K562 (cell line): ENCODE data around the gene CEP85L. TPM values are rescaled to one million over a fixed set of nuclear protein-coding genes. Genes with fewer than 3 reads are reported as not detected.
A peak's percentile ranks its signal among the peaks of the same experiment; 100 is the strongest.

Source experiments
- ATAC-seq: fragments of 200-7000 bp; cut with Tn5 transposase; 3 replicates; pipeline ENCODE4 v1.9.1; 2020; ENCODE audit warnings: moderate library complexity
- BruUV-seq: library from RNA; stranded (reverse); fragments of 400-500 nt; replicated peaks from 2 replicates; lab custom pipeline; 2021; lab: Mats Ljungman, UMichigan
- CTCF ChIA-PET: fragments of 300-600 bp; formaldehyde crosslinking; extraction: SDS; loops from one replicate; lab custom pipeline; 2021; ENCODE audit warnings: low intra/inter-chr PET ratio; lab: Yijun Ruan, JAX
- POLR2A ChIA-PET: fragments of 300-600, 350-650 bp; sonication (Branson Sonifier 250); formaldehyde crosslinking; extraction: SDS; loops from one replicate; lab custom pipeline; 2021; ENCODE audit warnings: antibody characterized with exemption, inconsistent platforms; lab: Yijun Ruan, JAX
- DNase-seq, 4 experiments: peaks; one replicate each; pipeline versions ENCODE4 v3.0.0 to v3.0.0-alpha.2; 2011 to 2018; ENCODE audit warnings: low spot score in 3 of 4, mixed read lengths in 3 of 4; ENCODE audit errors: extremely low read depth in 1 of 4
- FAIRE-seq: peaks from 2 replicates; lab custom pipeline; 2011; peaks lifted over from hg19 to GRCh38; lab: Jason Lieb, UNC
- H2AFZ ChIP-seq: 2 replicates; pipeline ENCODE4 v1.6.0; 2011; ENCODE audit warnings: low read depth, low read length, control low read depth, inconsistent platforms
- H3K27ac ChIP-seq: fragments of 200-600 bp; 3 replicates; pipeline ENCODE4 v1.8.0; 2011; ENCODE audit warnings: low read depth, mild to moderate bottlenecking, control low read depth, inconsistent platforms, low read length, moderate library complexity, mixed read lengths; ENCODE audit errors: extremely low read depth
- H3K27me3 ChIP-seq, 2 experiments: fragments of 300-600 bp in 1 of 2; 2 replicates in 1 of 2; 3 replicates in 1 of 2; pipeline versions ENCODE4 v1.6.0 to v1.8.0; 2011; ENCODE audit warnings: inconsistent platforms in 2 of 2, low read length in 2 of 2, mild to moderate bottlenecking in 1 of 2, mixed read lengths in 1 of 2, moderate library complexity in 1 of 2; ENCODE audit not compliant: control insufficient read depth in 2 of 2, insufficient read depth in 2 of 2
- H3K36me3 ChIP-seq: fragments of 300-600 bp; 3 replicates; pipeline ENCODE4 v1.8.0; 2011; ENCODE audit warnings: mild to moderate bottlenecking, low read length, inconsistent platforms; ENCODE audit not compliant: control insufficient read depth, insufficient read depth
- H3K4me1 ChIP-seq, 2 experiments: fragments of 200-600 bp in 1 of 2; replicated peaks in 1 of 2; 2 replicates in 1 of 2; 3 replicates in 1 of 2; pipeline versions ENCODE4 v1.5.1 to v1.8.0; 2011; ENCODE audit warnings: inconsistent platforms in 2 of 2, low read length in 2 of 2, mild to moderate bottlenecking in 1 of 2, mixed read lengths in 1 of 2, moderate library complexity in 1 of 2; ENCODE audit not compliant: control insufficient read depth in 2 of 2, insufficient read depth in 2 of 2
- H3K4me2 ChIP-seq: 2 replicates; pipeline ENCODE4 v1.6.1; 2011; ENCODE audit warnings: low read length, control low read depth, inconsistent platforms, mixed read lengths; ENCODE audit not compliant: insufficient read depth
- H3K4me3 ChIP-seq: fragments of 200-600 bp; sonication (generic), shearing (Covaris generic); 2 replicates; pipeline ENCODE4 v1.5.1; 2016; ENCODE audit warnings: control low read depth, inconsistent platforms
- H3K79me2 ChIP-seq: fragments of 200-600 bp; 3 replicates; pipeline ENCODE4 v1.8.0; 2011; ENCODE audit warnings: low read length, inconsistent platforms; ENCODE audit not compliant: control insufficient read depth, insufficient read depth
- H3K9ac ChIP-seq, 2 experiments: 2 replicates each; pipeline versions ENCODE4 v1.6.0 to v1.6.1; 2011; ENCODE audit warnings: low read depth in 2 of 2, low read length in 2 of 2, control low read depth in 1 of 2, inconsistent platforms in 1 of 2, mild to moderate bottlenecking in 1 of 2, mixed read lengths in 1 of 2; ENCODE audit not compliant: insufficient read depth in 1 of 2
- H3K9me1 ChIP-seq: one replicate; pipeline ENCODE4 v1.6.0; 2011; ENCODE audit warnings: inconsistent platforms, mild to moderate bottlenecking, low read length, moderate library complexity; ENCODE audit not compliant: control insufficient read depth, insufficient read depth
- H3K9me3 ChIP-seq: replicated peaks from 2 replicates; pipeline ENCODE4 v1.5.1; 2011; ENCODE audit warnings: low read depth, low read length, inconsistent platforms; ENCODE audit not compliant: control insufficient read depth, insufficient read depth
- H4K20me1 ChIP-seq: replicated peaks from 2 replicates; pipeline ENCODE4 v1.6.1; 2011; ENCODE audit warnings: low read length, inconsistent platforms, mixed read lengths; ENCODE audit not compliant: control insufficient read depth, insufficient read depth
- CHD4 ChIP-seq: fragments of 200-600 bp; sonication (generic); IDR thresholded peaks from 3 replicates; pipeline ENCODE4 v1.6.1; 2012; ENCODE audit warnings: low read depth, mild to moderate bottlenecking, mixed read lengths, low read length, inconsistent platforms; ENCODE audit not compliant: insufficient read depth, insufficient replicate concordance, poor library complexity, severe bottlenecking
- CTCFL ChIP-seq: IDR thresholded peaks from 2 replicates; pipeline ENCODE4 v1.6.1; 2011; ENCODE audit warnings: borderline replicate concordance, low read depth, mild to moderate bottlenecking, moderate library complexity, low read length; ENCODE audit not compliant: insufficient read depth, poor library complexity, severe bottlenecking
- FUS ChIP-seq: fragments of 200-400 bp; formaldehyde crosslinking; optimal IDR thresholded peaks from 2 replicates; pipeline ENCODE3; 2017; ENCODE audit warnings: low read depth, low read length
- HCFC1 ChIP-seq: IDR thresholded peaks from 2 replicates; pipeline ENCODE4 v1.6.1; 2012; ENCODE audit warnings: low read depth, low read length, improper control_type of control experiment
- NR2F6 ChIP-seq: fragments of 450-650 bp; formaldehyde crosslinking; IDR thresholded peaks from 2 replicates; pipeline ENCODE4 v1.4.0; 2020; ENCODE audit warnings: mild to moderate bottlenecking
- NRF1 ChIP-seq, 2 experiments: fragments of 450-650 bp; IDR thresholded peaks in 1 of 2; conservative IDR thresholded peaks in 1 of 2; 2 replicates each; pipeline ENCODE4 v1.6.1; 2014; ENCODE audit warnings: mild to moderate bottlenecking in 2 of 2
- RAD21 ChIP-seq, 2 experiments: fragments of 250-450 bp in 1 of 2; fragments of 450-650 bp in 1 of 2; sonication (Bioruptor Pico) in 1 of 2; formaldehyde crosslinking in 1 of 2; IDR thresholded peaks in 1 of 2; conservative IDR thresholded peaks in 1 of 2; 2 replicates each; pipeline versions ENCODE4 v1.4.0 to v1.8.0; 2020 to 2022; ENCODE audit warnings: mild to moderate bottlenecking in 2 of 2, moderate library complexity in 1 of 2
- SMARCC2 ChIP-seq: fragments of 450-650 bp; IDR thresholded peaks from 2 replicates; pipeline ENCODE4 v1.6.1; 2017; ENCODE audit warnings: antibody characterized with exemption, moderate library complexity, mild to moderate bottlenecking, low read depth
- THRB ChIP-seq: fragments of 450-650 bp; formaldehyde crosslinking; conservative IDR thresholded peaks from 2 replicates; pipeline ENCODE4 v1.4.0; 2022; ENCODE audit warnings: mild to moderate bottlenecking, missing genetic modification characterization
- ZNF274 ChIP-seq: IDR thresholded peaks from 2 replicates; pipeline ENCODE4 v1.6.1; 2011; ENCODE audit warnings: low read depth, mild to moderate bottlenecking, low read length, moderate library complexity, borderline replicate concordance
- ZNF316 ChIP-seq: fragments of 450-650 bp; IDR thresholded peaks from 2 replicates; pipeline ENCODE4 v1.6.1; 2016
- WGBS: fragments of 100-300 bp; shearing (Covaris generic); methylation state at CpG from one replicate; pipeline ENCODE4 v1.1.6; 2016; ENCODE audit warnings: low coverage, mixed read lengths; ENCODE audit not compliant: insufficient coverage; ENCODE audit errors: missing lambda C conversion rate; 5-methylcytosine and 5-hydroxymethylcytosine counted together
- in situ Hi-C: fragments of 300-500 bp; cut with MboI; formaldehyde crosslinking; loops from 4 replicates; pipeline ENCODE4 v1.15.0; 2018; ENCODE audit warnings: inconsistent platforms, mixed read lengths
- intact Hi-C: fragments of 100-400 bp; cut with micrococcal nuclease; formaldehyde crosslinking; loops from 2 replicates; pipeline ENCODE4 v1.14.2; 2022
- polyA plus RNA-seq, 8 experiments: library from polyadenylated mRNA; depleted of rRNA in 4 of 8; stranded (reverse) in 5 of 8; unstranded in 3 of 8; fragments of >200 nt; fragmentation: Nextera tagmentation in 2 of 8; fragmentation: Illumina TruSeq in 1 of 8; extraction: Ambion mirVana in 2 of 8; extraction: Trizol in 1 of 8; gene quantifications; 2 replicates each; pipeline versions ENCODE4 v1.2.1 to v1.2.3, GENCODE V29; 2011 to 2014; ENCODE audit warnings: inconsistent platforms in 1 of 8, missing spikeins in 1 of 8
- total RNA-seq, 7 experiments: library from RNA; depleted of rRNA in 6 of 7; stranded (reverse); fragments of >200 nt in 6 of 7; fragmentation: Illumina TruSeq in 2 of 7; extraction: Trizol in 2 of 7; gene quantifications; 2 replicates each; pipeline versions ENCODE4 v1.2.1 to v1.2.3, GENCODE V29; 2011 to 2021; ENCODE audit warnings: low replicate concordance in 1 of 7

The CEP85L gene
- total and polyA plus RNA-seq, 9 of the 15 experiments (the other 6 are each of a cell fraction or from before 2014, with no cell fraction given), result 4.5 to 15.8 (median 8.3) TPM

GRCh38 chr6:118632359-118632758 lies 19.0 kb downstream of the CEP85L start:
- BruUV-seq, result no TSS peak

More at GRCh38 chr6:118632359-118632758, 19.0 kb downstream of the CEP85L start:
- Histone ChIP-seq H3K4me3 (no peak overlapping the region), H3K9me3 (no peaks in the 10 kb centered on the region), H3K27ac (no peak overlapping the region), H4K20me1 (no peaks in the 10 kb centered on the region), H3K9ac (no peak overlapping the region), H3K4me1 (peaks cover 9 to 12% of the 10 kb centered on the region in 2 experiments; a peak in 3 of 5 replicates), H3K9me1 (no peaks in the 10 kb centered on the region)
- WGBS, result 79% methylated on average over 2 of the region's 2 CpGs
- no peak for ATAC-seq
- intact Hi-C loops, result no loop called here
- TF ChIP-seq CHD4 (no peak), NRF1 (conservative IDR thresholded peaks at IDR 0.05 in 1 of 2, IDR thresholded peaks at IDR 0.05 in 1 of 2) (no peak), RAD21 (CRISPR knock-in tag; conservative IDR thresholded peaks at IDR 0.05 in 1 of 2, IDR thresholded peaks at IDR 0.05 in 1 of 2) (no peak), FUS (no peak), CTCFL (no peak), SMARCC2 (no peak), THRB (CRISPR knock-in tag) (no peak), ZNF274 (no peak), NR2F6 (CRISPR knock-in tag) (no peak), HCFC1 (no peak), ZNF316 (no peak)
- TF ChIP-seq, all 486 proteins: peak for 0
- in situ Hi-C loops, result no loop called here
- POLR2A ChIA-PET, result no interaction called here
- FAIRE-seq, result peak; percentile 48
- Histone ChIP-seq H3K27me3 (no peaks in the 10 kb centered on the region), H3K36me3 (peaks cover 11% of the 10 kb centered on the region), H3K79me2 (peaks cover 50% of the 10 kb centered on the region; the same call in 2 of the 3 replicates), H2AFZ (no peak overlapping the region), H3K4me2 (no peak overlapping the region)
- DNase-seq, result no peak
- CTCF ChIA-PET, result no interaction called here
